ENCODE results near the gene MAMDC2.

- TF ChIP-seq CTCF (IDR thresholded peaks at IDR 0.05; ENCODE audit: low read depth, low read length) (no peak), POLR2A (IDR thresholded peaks at IDR 0.05; ENCODE audit: extremely low read depth, insufficient read length) (no peak), MYC (IDR thresholded peaks at IDR 0.05; ENCODE audit: low read depth, low read length) (no peak)
- TF ChIP-seq, protein P1, sequence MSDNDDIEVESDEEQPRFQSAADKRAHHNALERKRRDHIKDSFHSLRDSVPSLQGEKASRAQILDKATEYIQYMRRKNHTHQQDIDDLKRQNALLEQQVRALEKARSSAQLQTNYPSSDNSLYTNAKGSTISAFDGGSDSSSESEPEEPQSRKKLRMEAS (IDR thresholded peaks at IDR 0.05; ENCODE audit: low read depth, low read length): no peak
These were observed 32.3 kb upstream of the MAMDC2 start for GRCh38 chr9:70011366-70011765.

All from NB4 (cell line).